Left lung (tissue), 10 donors: ENCODE data around the gene MYO5A. TPM values are rescaled to one million over a fixed set of nuclear protein-coding genes. Genes with fewer than 3 reads are reported as not detected.
A peak's percentile ranks its signal among the peaks of the same experiment; 100 is the strongest.

Experiments
- ATAC-seq: fragments of 200-7000 bp; cut with Tn5 transposase; one replicate; pipeline ENCODE4 v1.9.1; 2020; ENCODE audit warnings: moderate library complexity
- DNase-seq, 4 donors: peaks; one replicate each; pipeline ENCODE4 v3.0.0-alpha.2; 2013 to 2020
- H3K27ac ChIP-seq, 2 donors: fragments of 200-600 bp; sonication (generic) in 1 of 2; one replicate each; pipeline versions ENCODE4 v1.5.0 to v1.8.0; 2020 to 2021
- H3K27me3 ChIP-seq, 2 donors: fragments of 200-600 bp; sonication (generic) in 1 of 2; one replicate each; pipeline versions ENCODE4 v1.5.0 to v1.8.0; 2020 to 2021
- H3K36me3 ChIP-seq, 2 donors: fragments of 200-600 bp; sonication (generic) in 1 of 2; one replicate each; pipeline versions ENCODE4 v1.5.0 to v1.8.0; 2020 to 2021
- H3K4me1 ChIP-seq, 2 donors: fragments of 200-600 bp; one replicate each; pipeline ENCODE4 v1.8.0; 2021
- H3K4me3 ChIP-seq, 2 donors: fragments of 200-600 bp; sonication (generic) in 1 of 2; one replicate each; pipeline versions ENCODE4 v1.5.0 to v1.8.0; 2020 to 2021; ENCODE audit warnings: mild to moderate bottlenecking in 1 of 2
- H3K9me3 ChIP-seq, 2 donors: fragments of 200-600 bp; sonication (generic) in 1 of 2; one replicate each; pipeline versions ENCODE4 v1.5.0 to v1.8.0; 2020 to 2021
- intact Hi-C, 2 donors: fragments of 100-400 bp; cut with DNase I; formaldehyde crosslinking; loops; one replicate each; pipeline versions ENCODE4 v1.11.2 to v1.14.2; 2022
- polyA plus RNA-seq, 6 donors: library from polyadenylated mRNA; unstranded; fragments of 120-200 nt; gene quantifications; one replicate each; pipeline ENCODE4 v1.2.1, GENCODE V29; 2013; ENCODE audit not compliant: insufficient read length in 6 of 6
- total RNA-seq, 2 donors: library from RNA; stranded (reverse); fragmentation: NEBNext Ultra II Directional; extraction: Animal tissue kit (Norgen Biotek cat#: 25700); gene quantifications; one replicate each; pipeline ENCODE4 v1.2.1, GENCODE V29; 2021
- TF ChIP-seq, protein P1 (sequence below), 2 donors: fragments of 200-600 bp; sonication (generic) in 1 of 2; IDR thresholded peaks; one replicate each; pipeline versions ENCODE4 v1.5.0 to v1.8.0; 2021; ENCODE audit warnings: antibody characterized with exemption in 2 of 2
- donor health status: DM: no; HTN: yes; CAD: no.
- donor health status: DM: no; HTN: no; CAD: no.

MYO5A gene
- total and polyA plus RNA-seq, 8 donors = 21.8 to 46.3 (median 34.3) TPM

GRCh38 chr15:52284164-52284563 is 244.5 kb downstream of the MYO5A start:
- H3K27ac ChIP-seq = no peak overlapping the region
- H3K27me3 ChIP-seq = no peaks in the 10 kb centered on the region
- no peak for DNase-seq
- intact Hi-C loops = no loop called here
- peaks cover 0 to 5% of the 10 kb centered on the region in 2 donors for H3K36me3 ChIP-seq
- H3K9me3 ChIP-seq = no peaks in the 10 kb centered on the region
- H3K4me3 ChIP-seq = no peak overlapping the region
- TF ChIP-seq, protein P1, sequence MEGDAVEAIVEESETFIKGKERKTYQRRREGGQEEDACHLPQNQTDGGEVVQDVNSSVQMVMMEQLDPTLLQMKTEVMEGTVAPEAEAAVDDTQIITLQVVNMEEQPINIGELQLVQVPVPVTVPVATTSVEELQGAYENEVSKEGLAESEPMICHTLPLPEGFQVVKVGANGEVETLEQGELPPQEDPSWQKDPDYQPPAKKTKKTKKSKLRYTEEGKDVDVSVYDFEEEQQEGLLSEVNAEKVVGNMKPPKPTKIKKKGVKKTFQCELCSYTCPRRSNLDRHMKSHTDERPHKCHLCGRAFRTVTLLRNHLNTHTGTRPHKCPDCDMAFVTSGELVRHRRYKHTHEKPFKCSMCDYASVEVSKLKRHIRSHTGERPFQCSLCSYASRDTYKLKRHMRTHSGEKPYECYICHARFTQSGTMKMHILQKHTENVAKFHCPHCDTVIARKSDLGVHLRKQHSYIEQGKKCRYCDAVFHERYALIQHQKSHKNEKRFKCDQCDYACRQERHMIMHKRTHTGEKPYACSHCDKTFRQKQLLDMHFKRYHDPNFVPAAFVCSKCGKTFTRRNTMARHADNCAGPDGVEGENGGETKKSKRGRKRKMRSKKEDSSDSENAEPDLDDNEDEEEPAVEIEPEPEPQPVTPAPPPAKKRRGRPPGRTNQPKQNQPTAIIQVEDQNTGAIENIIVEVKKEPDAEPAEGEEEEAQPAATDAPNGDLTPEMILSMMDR (IDR thresholded peaks at IDR 0.05) = no peak
- no peak for ATAC-seq
- H3K4me1 ChIP-seq = no peaks in the 10 kb centered on the region

DNA sequence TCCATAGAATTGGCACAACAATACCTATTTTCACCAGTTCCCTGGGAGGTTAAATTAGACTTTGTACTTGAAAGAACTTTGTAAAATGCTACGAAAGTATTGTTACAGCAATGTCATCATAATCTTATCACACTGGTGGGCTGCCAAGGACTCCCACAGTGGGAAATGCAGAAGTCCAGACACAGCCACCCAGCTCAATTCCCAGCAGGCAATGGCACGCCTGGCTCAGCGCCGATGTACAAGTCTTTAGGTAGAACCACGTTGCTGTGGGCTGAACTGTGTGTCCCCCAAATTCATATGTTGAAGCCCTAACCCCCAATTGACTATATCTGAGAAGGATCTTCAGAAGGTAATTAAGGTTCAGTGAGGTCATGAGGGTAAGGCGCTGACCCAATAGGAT is 245.4 kb downstream of the MYO5A start:
- no peaks in the 10 kb centered on the region for H3K9me3 ChIP-seq
- H3K36me3 ChIP-seq = peaks cover 0 to 10% of the 10 kb centered on the region in 2 donors
- no peak for ATAC-seq
- H3K4me1 ChIP-seq = no peaks in the 10 kb centered on the region
- intact Hi-C loops = no loop called here
- no peak overlapping the region for H3K4me3 ChIP-seq
- H3K27ac ChIP-seq = no peak overlapping the region
- TF ChIP-seq, protein P1 (IDR thresholded peaks at IDR 0.05) = no peak
- no peaks in the 10 kb centered on the region for H3K27me3 ChIP-seq
- no peak for DNase-seq

DNA sequence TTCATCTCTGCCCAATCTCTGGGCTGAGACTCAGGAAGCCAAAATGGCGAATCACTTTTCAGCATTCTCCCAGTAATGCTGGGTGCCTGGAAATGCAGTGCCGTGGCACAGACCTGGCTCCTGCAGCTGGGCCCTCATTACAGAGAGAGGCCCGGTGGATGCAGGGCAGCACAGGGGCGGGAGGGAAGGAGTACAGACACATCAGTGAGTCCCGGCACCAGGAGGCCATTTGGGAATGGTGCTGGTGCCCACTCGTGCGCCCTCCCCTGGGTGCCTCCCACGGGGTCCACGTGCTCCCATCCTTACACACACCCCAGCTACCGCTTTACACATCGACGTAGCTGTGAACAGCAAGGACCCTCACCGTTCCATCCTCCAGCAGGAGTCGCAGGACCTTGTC is 246.3 kb downstream of the MYO5A start:
- no peaks in the 10 kb centered on the region for H3K4me1 ChIP-seq
- ATAC-seq (no peak), DNase-seq (no peak)
- H3K4me3 ChIP-seq = no peak overlapping the region
- H3K36me3 ChIP-seq = peaks cover 0 to 19% of the 10 kb centered on the region in 2 donors
- no peak overlapping the region for H3K27ac ChIP-seq
- no peaks in the 10 kb centered on the region for H3K27me3 ChIP-seq
- H3K9me3 ChIP-seq = no peaks in the 10 kb centered on the region
- intact Hi-C loops = no loop called here
- TF ChIP-seq, protein P1 (IDR thresholded peaks at IDR 0.05) = no peak

- H3K27me3 ChIP-seq = no peaks in the 10 kb centered on the region
- peaks cover 0 to 22% of the 10 kb centered on the region in 2 donors for H3K36me3 ChIP-seq
- no peaks in the 10 kb centered on the region for H3K9me3 ChIP-seq
- no peaks in the 10 kb centered on the region for H3K4me1 ChIP-seq
- TF ChIP-seq, protein P1 (IDR thresholded peaks at IDR 0.05) = no peak
- ATAC-seq = peak; percentile 77
- no peak for DNase-seq
- intact Hi-C loops = no loop called here
- H3K4me3 ChIP-seq = no peak overlapping the region
- H3K27ac ChIP-seq = no peak overlapping the region
Measured at GRCh38 chr15:52281085-52282035, 247.3 kb downstream of the MYO5A start.

GRCh38 chr15:52280326-52281084 is 248.2 kb downstream of the MYO5A start:
- no peaks in the 10 kb centered on the region for H3K9me3 ChIP-seq
- TF ChIP-seq, protein P1 (IDR thresholded peaks at IDR 0.05) = no peak

More at GRCh38 chr15:52280326-52281084, 248.2 kb downstream of the MYO5A start:
- Histone ChIP-seq H3K27me3 (no peaks in the 10 kb centered on the region), H3K4me3 (no peak overlapping the region), H3K27ac (no peak overlapping the region), H3K36me3 (peaks cover 0 to 22% of the 10 kb centered on the region in 2 donors), H3K4me1 (no peaks in the 10 kb centered on the region)
- no peak for ATAC-seq
- intact Hi-C loops = no loop called here
- DNase-seq = no peak
